ENCODE measurements around the gene LAGE3. TPM values are rescaled to one million over a fixed set of nuclear protein-coding genes. Genes with fewer than 3 reads are reported as not detected.

LAGE3 gene
- total and polyA plus RNA-seq, 4 donors = 10.3 to 32.0 (median 23.9) TPM

DNA sequence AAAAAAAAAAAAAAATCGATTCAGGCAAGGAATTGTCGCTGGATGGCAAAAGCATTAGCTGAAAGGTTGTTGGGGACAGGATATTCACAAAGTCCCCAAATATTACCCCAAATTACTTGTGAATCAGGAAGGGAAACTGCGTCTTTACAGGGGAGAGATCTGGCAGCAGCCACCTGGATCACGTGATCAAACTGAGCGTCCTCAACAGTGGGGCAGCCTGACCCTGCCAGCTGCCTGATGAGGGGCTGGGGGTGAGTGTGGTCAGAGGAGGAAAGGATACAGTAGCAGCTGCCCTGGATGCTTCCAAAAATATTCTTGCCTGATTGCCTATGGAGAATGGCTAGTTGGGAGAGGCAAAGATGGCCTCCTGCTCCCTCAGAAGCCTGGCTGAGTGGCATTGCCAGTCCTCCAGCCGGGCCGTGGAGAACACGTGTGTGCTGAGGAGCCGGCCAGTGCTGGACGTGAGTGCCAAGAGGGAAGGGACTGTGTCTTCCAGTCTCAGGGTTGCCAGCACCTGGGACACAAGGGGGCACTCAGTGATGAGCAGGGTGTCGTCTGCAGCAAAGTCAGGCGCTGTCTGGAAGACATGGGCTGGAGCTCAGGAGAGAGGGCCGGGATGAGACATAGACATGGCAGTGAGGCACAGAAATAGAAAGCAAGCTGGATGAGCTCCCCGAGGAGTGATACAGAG, 3.0 kb upstream of the LAGE3 start:
- no peak for ATAC-seq (ENCODE audit: insufficient read depth, low FRiP score)
- Histone ChIP-seq H3K9ac (ENCODE audit: insufficient read depth in 1 of 2, low read length in 2 of 2) (no peak overlapping the region), H3K9me3 (ENCODE audit: control insufficient read depth in 4 of 4, insufficient read depth in 3 of 4, low read length in 3 of 4) (peaks cover 0 to 2% (median 0%) of the 10 kb centered on the region in 4 donors), H3K36me3 (ENCODE audit: control insufficient read depth in 4 of 4, insufficient read depth in 4 of 4, low read length in 4 of 4) (peaks cover 0 to 7% (median under 1%) of the 10 kb centered on the region in 4 donors), H3K27ac (ENCODE audit: low read depth in 1 of 2, low read length in 1 of 2) (no peak overlapping the region), H3K4me3 (no peak overlapping the region), H3K27me3 (ENCODE audit: control insufficient read depth in 3 of 3, insufficient read depth in 3 of 3, low read length in 2 of 3) (no peaks in the 10 kb centered on the region), H3K4me1 (ENCODE audit: control insufficient read depth in 5 of 5, insufficient read depth in 5 of 5, low read length in 5 of 5) (peaks cover 0 to 4% (median 0%) of the 10 kb centered on the region in 5 donors)
- 78 to 89% methylated on average over 14 of the region's 14 CpGs for WGBS, 2 donors
- TF ChIP-seq, protein P1, sequence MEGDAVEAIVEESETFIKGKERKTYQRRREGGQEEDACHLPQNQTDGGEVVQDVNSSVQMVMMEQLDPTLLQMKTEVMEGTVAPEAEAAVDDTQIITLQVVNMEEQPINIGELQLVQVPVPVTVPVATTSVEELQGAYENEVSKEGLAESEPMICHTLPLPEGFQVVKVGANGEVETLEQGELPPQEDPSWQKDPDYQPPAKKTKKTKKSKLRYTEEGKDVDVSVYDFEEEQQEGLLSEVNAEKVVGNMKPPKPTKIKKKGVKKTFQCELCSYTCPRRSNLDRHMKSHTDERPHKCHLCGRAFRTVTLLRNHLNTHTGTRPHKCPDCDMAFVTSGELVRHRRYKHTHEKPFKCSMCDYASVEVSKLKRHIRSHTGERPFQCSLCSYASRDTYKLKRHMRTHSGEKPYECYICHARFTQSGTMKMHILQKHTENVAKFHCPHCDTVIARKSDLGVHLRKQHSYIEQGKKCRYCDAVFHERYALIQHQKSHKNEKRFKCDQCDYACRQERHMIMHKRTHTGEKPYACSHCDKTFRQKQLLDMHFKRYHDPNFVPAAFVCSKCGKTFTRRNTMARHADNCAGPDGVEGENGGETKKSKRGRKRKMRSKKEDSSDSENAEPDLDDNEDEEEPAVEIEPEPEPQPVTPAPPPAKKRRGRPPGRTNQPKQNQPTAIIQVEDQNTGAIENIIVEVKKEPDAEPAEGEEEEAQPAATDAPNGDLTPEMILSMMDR (IDR thresholded peaks at IDR 0.05; ENCODE audit: control extremely low read depth, extremely low read depth) = no peak
- no peak for DNase-seq

GRCh38 chrX:154481195-154481594, 2.1 kb upstream of the LAGE3 start:
- Histone ChIP-seq H3K9ac (ENCODE audit: insufficient read depth in 1 of 2, low read length in 2 of 2) (no peak overlapping the region), H3K4me3 (no peak overlapping the region), H3K36me3 (ENCODE audit: control insufficient read depth in 4 of 4, insufficient read depth in 4 of 4, low read length in 4 of 4) (peaks cover 0 to 7% (median under 1%) of the 10 kb centered on the region in 4 donors), H3K9me3 (ENCODE audit: control insufficient read depth in 4 of 4, insufficient read depth in 3 of 4, low read length in 3 of 4) (peaks cover 0 to 2% (median 0%) of the 10 kb centered on the region in 4 donors), H3K27ac (ENCODE audit: low read depth in 1 of 2, low read length in 1 of 2) (no peak overlapping the region), H3K4me1 (ENCODE audit: control insufficient read depth in 5 of 5, insufficient read depth in 5 of 5, low read length in 5 of 5) (peaks cover 0 to 4% (median 0%) of the 10 kb centered on the region in 5 donors), H3K27me3 (ENCODE audit: control insufficient read depth in 3 of 3, insufficient read depth in 3 of 3, low read length in 2 of 3) (no peaks in the 10 kb centered on the region)
- WGBS, 2 donors = 85 to 97% methylated on average over 3 to 5 of the region's 5 CpGs
- ATAC-seq (ENCODE audit: insufficient read depth, low FRiP score) (no peak), DNase-seq (no peak)
- TF ChIP-seq, protein P1 (IDR thresholded peaks at IDR 0.05; ENCODE audit: control extremely low read depth, extremely low read depth) = no peak

GRCh38 chrX:154477891-154478477, 1.1 kb downstream of the LAGE3 start:
- TF ChIP-seq, protein P1 (IDR thresholded peaks at IDR 0.05; ENCODE audit: control extremely low read depth, extremely low read depth) = no peak
- H3K9me3 ChIP-seq (ENCODE audit: control insufficient read depth in 4 of 4, insufficient read depth in 3 of 4, low read length in 3 of 4) = peaks cover 0 to 2% (median 0%) of the 10 kb centered on the region in 4 donors
- no peaks in the 10 kb centered on the region for H3K4me1 ChIP-seq (ENCODE audit: control insufficient read depth in 5 of 5, insufficient read depth in 5 of 5, low read length in 5 of 5)
- DNase-seq = no peak
- 70 to 72% methylated on average over 15 to 24 of the region's 24 CpGs for WGBS, 2 donors
- H3K9ac ChIP-seq (ENCODE audit: insufficient read depth in 1 of 2, low read length in 2 of 2) = peak overlapping the region in 1 of 2 donors; percentile 5
- H3K27ac ChIP-seq (ENCODE audit: low read depth in 1 of 2, low read length in 1 of 2) = no peak overlapping the region
- H3K4me3 ChIP-seq = peak overlapping the region; percentile 17
- no peaks in the 10 kb centered on the region for H3K36me3 ChIP-seq (ENCODE audit: control insufficient read depth in 4 of 4, insufficient read depth in 4 of 4, low read length in 4 of 4)
- no peak for ATAC-seq (ENCODE audit: insufficient read depth, low FRiP score)
- no peaks in the 10 kb centered on the region for H3K27me3 ChIP-seq (ENCODE audit: control insufficient read depth in 3 of 3, insufficient read depth in 3 of 3, low read length in 2 of 3)

Measured in lung (tissue), 12 donors.